Natural killer cell treated with Interleukin-12 subunit alpha and Interleukin-12 subunit beta and Interleukin-15 and Interleukin-18, amount 100 ng/mL, for 72 hours (primary cell): ENCODE data around the gene B4GAT1. TPM values are rescaled to one million over a fixed set of nuclear protein-coding genes. Genes with fewer than 3 reads are reported as not detected.
"Not testable (repeated sequence)": the region's sequence is repeated elsewhere in the genome, so short reads cannot be mapped to it uniquely, and the experiment has no call there.

Experiments used
- ATAC-seq, 2 donors: fragments of 150-1000 bp; cut with Tn5 transposase in 1 of 2; sonication (Bioruptor Pico), chemical (Tn5 transposase) in 1 of 2; 2 replicates each; pipeline ENCODE4 v1.10.0; 2021
- DNase-seq: peaks from one replicate; pipeline ENCODE4 v3.0.0; 2022; ENCODE audit warnings: low spot score
- H3K27ac Mint-ChIP-seq, 2 donors: 1 replicate in 1 of 2; 2 replicates in 1 of 2; pipeline ENCODE4 v1.8.0; 2022; ENCODE audit warnings: mixed read lengths in 2 of 2, mild to moderate bottlenecking in 1 of 2, moderate library complexity in 1 of 2
- H3K27me3 Mint-ChIP-seq, 2 donors: 1 replicate in 1 of 2; 2 replicates in 1 of 2; pipeline ENCODE4 v1.8.0; 2022; ENCODE audit warnings: mixed read lengths in 2 of 2
- H3K36me3 Mint-ChIP-seq: one replicate; pipeline ENCODE4 v1.8.0; 2022; ENCODE audit warnings: mixed read lengths
- H3K4me1 Mint-ChIP-seq, 2 donors: 1 replicate in 1 of 2; 2 replicates in 1 of 2; pipeline ENCODE4 v1.8.0; 2022; ENCODE audit warnings: low read depth in 2 of 2, mixed read lengths in 2 of 2, mild to moderate bottlenecking in 1 of 2
- H3K4me3 Mint-ChIP-seq: one replicate; pipeline ENCODE4 v1.8.0; 2022; ENCODE audit warnings: mixed read lengths
- H3K9me3 Mint-ChIP-seq: 2 replicates; pipeline ENCODE4 v1.8.0; 2022; ENCODE audit warnings: mixed read lengths
- total RNA-seq, 2 donors: library from RNA; stranded (reverse); gene quantifications; one replicate each; pipeline ENCODE4 v1.2.3, GENCODE V29; 2022

Gene B4GAT1
- total RNA-seq, 2 donors from 2014 or later, result 3.5 to 5.4 TPM

DNA sequence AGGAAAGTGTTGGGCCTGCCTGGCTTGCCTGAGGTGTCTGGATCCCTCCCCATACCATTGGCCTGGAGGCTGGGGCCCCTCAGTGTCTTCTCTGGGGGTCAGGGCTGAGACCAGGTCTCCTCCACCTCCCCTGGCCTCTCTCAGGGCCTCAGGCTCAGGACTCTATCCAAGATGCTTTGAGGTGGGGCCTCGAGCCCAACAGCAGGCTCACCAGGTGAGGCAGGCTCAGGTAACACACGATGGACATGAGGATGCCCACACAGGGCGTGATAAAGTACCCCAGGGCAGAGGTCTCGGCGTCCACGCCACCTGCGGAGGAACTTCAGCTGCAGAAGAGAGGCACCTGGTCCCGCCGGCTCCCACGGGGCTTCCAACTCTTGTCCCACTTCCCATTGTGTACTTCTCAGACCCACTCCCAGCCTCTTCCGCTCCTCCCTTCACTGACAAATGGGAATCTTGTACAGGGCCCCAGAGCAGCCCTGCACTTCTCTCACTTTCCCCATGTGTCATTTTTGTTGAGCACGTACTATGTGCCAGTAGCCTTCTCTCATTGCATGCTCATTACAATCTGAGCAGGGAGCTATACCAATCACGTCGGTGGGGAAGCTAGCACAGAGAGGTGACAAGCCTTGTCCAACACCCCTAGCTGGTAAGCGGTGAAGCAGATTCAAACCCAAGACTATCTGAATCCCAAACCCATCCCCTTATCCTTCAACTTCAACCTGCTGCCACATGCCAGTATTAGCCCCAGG, 20.3 kb upstream of the B4GAT1 start:
- Mint-ChIP-seq H3K4me1 (peaks cover 0 to 11% of the 10 kb centered on the region in 2 donors), H3K27ac (no peak overlapping the region), H3K4me3 (no peak overlapping the region), H3K27me3 (no peaks in the 10 kb centered on the region), H3K9me3 (no peaks in the 10 kb centered on the region), H3K36me3 (no peaks in the 10 kb centered on the region)
- DNase-seq (no peak), ATAC-seq (no peak)

DNA sequence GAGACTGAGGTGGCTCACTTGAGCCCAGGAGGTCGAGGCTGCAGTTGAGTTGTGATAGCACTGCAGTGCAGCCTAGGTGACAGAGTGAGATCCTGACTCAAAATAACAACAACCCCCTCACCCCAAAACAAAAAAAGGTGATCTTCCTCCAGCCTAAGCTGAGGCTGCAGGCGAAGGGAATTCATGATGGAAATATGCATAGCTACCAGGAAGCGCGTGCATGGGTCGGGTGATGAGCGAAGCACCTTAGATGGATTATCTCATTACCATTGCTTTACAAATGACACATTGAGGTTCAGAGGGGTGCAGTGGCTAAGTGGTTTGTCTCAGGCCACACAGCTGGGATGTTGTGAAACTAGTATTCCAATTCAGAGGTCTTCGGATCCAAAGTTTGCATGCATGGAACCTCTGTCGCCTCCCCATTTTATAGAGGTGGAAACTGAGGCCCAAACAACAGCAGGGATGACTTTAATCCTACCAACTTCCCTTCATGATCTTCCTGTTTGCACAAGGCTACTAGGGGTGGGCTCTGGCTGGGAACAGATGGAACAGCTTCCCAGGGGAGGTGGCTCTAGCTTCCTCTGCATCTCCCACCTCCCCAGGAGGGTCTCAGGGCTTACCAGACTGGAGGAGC, 19.5 kb upstream of the B4GAT1 start:
- no peak overlapping the region for H3K27ac Mint-ChIP-seq
- H3K4me3 Mint-ChIP-seq, result no peak overlapping the region
- H3K27me3 Mint-ChIP-seq, result no peaks in the 10 kb centered on the region
- no peaks in the 10 kb centered on the region for H3K9me3 Mint-ChIP-seq
- H3K4me1 Mint-ChIP-seq, result peaks cover 0 to 7% of the 10 kb centered on the region in 2 donors
- no peaks in the 10 kb centered on the region for H3K36me3 Mint-ChIP-seq
- DNase-seq, result no peak
- no peak for ATAC-seq

DNA sequence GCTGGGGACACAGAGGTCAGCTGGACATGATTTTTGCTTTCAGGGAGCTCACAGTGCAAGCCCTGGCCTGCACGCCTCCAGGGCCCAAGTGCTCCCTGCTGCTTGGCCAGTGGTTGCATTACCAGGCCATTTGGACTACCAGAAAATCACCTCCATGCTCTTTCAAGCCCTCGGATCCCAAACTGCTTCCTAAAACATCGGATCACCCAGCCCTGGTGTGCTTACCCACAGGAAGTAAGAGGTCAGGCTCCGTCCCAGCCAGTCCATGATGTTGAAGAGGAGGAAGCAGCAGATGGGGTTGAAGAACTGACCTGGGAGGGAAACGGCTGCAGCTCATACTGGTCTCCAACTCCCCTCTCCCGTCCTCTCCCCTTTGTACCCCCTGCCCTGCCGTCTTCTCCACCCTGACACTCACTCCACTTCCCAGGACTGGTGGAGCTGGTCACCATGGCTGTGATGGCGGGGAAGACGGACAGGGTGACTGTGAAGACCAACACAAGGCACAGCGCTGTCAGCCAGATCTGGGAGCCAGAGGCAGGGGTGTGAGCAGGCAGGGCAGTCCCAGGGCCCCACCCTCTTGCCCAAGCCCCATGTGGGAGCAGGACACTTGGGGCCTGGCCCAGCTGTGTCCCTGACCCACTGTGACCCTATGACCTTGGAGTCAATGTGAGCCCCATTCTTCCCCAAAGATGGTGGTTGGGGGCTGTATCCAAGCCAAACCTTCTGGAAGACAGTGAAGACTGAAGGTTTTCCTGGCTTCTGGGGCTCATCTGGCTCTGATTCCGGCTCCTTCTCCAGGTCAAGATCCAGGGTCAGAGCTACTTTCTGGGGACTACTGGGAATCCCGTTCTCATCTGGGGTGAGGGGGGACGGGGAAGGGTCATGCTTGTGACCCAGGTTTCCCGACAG, 18.5 kb upstream of the B4GAT1 start:
- Mint-ChIP-seq H3K27me3 (no peaks in the 10 kb centered on the region), H3K27ac (no peak overlapping the region), H3K36me3 (no peaks in the 10 kb centered on the region), H3K4me1 (peaks cover 0 to 7% of the 10 kb centered on the region in 2 donors), H3K9me3 (no peaks in the 10 kb centered on the region), H3K4me3 (no peak overlapping the region)
- no peak for ATAC-seq
- no peak for DNase-seq

DNA sequence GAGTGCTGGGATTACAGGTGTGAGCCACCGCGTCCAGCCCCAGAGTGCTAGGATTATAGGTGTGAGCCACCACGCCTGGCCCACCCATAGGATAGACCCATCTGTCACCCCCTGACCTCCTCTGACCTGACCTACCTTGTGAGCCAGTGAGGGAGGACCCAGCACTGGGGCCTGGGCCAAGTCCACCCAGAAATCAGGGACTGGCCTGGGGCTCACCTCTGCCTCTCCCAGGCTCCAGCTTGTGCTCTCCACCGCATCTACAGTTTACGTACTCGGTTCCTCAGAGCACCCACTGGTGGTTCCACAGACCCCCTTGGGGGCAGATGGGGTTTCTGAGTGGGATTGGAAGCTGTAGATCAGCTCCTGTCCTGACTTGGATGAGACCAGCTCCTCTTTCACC, 17.7 kb upstream of the B4GAT1 start:
- ATAC-seq (no peak), DNase-seq (no peak)
- no peak overlapping the region for H3K4me3 Mint-ChIP-seq
- H3K27me3 Mint-ChIP-seq, result no peaks in the 10 kb centered on the region
- H3K27ac Mint-ChIP-seq, result no peak overlapping the region
- peaks cover 0 to 5% of the 10 kb centered on the region in 2 donors for H3K4me1 Mint-ChIP-seq
- H3K36me3 Mint-ChIP-seq, result no peaks in the 10 kb centered on the region
- no peaks in the 10 kb centered on the region for H3K9me3 Mint-ChIP-seq

DNA sequence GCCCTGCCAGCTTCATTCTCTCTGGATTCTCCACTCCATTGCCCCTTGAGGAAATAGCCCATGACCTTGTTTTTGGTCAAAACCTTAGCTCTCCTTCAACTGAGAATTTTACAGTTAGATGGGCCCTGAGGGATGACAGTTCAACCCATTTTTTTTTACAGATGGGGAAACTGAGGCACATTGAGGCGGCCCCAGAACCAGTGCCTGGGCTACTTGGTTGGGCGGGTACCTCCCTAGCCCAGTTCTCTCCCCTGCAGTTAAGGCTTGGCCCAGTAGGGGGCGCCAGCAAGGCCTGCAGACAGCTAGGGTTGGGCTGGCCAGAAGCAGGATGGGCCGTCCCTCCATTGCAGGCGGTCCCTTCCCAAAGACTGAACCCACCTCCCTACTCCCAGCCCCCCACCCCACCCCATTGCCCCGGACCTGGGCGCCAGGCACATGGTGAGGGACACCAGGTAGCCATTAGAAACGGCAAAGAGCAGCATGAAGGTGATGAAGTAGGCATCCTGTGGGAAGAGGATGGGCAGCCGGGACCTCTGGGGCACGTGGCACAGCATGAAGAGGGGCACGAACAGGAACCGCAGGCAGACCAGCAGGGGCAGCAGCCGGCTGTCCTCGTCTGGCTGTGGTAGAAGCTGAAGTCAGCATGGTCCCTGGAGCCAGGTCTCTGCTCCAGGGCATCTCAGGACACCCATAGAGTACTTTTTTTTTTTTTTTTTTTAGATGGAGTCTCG, 16.5 kb upstream of the B4GAT1 start:
- Mint-ChIP-seq H3K27ac (no peak overlapping the region), H3K4me1 (no peaks in the 10 kb centered on the region), H3K9me3 (no peaks in the 10 kb centered on the region), H3K4me3 (no peak overlapping the region), H3K27me3 (no peaks in the 10 kb centered on the region), H3K36me3 (no peaks in the 10 kb centered on the region)
- DNase-seq (peak; percentile 71), ATAC-seq (peak; percentile 53 to 75)

DNA sequence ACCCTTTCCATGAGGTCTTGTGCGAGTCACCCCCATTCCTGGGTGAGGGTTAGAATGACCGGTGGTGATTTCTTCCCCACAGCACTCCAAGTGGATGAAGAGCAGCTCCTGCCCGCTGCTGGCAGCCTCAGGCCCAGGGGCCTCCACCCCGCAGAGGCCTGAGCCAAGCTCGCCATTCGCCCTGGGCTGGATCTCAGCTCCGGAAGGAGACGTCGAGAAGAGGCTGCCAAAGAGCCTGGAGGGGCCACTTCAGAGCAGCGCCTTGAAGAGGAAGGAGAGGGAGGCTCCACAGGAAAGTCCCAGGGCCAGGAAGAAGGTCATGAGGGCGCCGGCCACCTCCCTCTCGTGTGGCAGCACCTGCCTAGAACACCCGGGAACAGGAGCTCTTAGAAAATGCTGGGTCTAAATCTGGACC, 15.8 kb upstream of the B4GAT1 start:
- no peaks in the 10 kb centered on the region for H3K4me1 Mint-ChIP-seq

DNA sequence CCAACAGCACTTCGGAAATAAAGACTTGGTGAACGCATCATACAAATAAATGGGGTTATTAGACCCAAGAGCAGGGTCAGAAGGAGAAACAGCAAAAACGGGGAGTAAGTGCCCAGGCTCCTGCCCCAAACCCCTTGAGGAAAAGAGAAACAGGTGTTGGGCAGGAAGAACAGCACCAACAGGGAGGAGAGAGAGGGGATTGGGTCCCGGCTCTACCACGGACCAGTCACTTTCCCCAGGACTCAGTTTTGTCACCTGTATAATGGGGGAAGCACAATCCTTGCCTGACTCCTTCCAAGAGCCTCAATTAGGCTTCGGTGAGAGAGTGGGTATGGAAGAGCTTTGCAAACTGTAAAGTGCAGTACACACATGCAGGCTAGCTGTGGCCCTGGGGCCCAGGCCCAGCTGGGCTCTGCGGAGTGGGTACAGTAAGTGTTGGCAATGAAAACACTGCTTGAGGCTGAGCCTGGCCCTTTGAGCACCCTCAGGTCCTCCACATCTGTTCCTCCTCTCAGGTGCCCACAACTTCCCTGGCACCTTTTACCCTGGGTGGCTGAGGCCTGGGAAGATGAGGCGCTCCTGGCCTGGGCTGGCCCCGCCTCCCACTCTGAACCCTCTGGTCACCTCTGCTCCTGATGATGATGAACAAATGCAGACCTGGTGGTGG, 15.2 kb upstream of the B4GAT1 start:
- Mint-ChIP-seq H3K4me1 (no peaks in the 10 kb centered on the region), H3K27ac (peak overlapping the region in 1 of 2 donors; percentile 58), H3K9me3 (no peaks in the 10 kb centered on the region), H3K4me3 (no peak overlapping the region), H3K36me3 (no peaks in the 10 kb centered on the region), H3K27me3 (no peaks in the 10 kb centered on the region)
- DNase-seq (no peak), ATAC-seq (no peak)

More for the DNA sequence above, 15.8 kb upstream of the B4GAT1 start:
- Mint-ChIP-seq H3K9me3 (no peaks in the 10 kb centered on the region), H3K27me3 (no peaks in the 10 kb centered on the region), H3K36me3 (no peaks in the 10 kb centered on the region), H3K27ac (no peak overlapping the region), H3K4me3 (no peak overlapping the region)
- no peak for ATAC-seq
- no peak for DNase-seq

DNA sequence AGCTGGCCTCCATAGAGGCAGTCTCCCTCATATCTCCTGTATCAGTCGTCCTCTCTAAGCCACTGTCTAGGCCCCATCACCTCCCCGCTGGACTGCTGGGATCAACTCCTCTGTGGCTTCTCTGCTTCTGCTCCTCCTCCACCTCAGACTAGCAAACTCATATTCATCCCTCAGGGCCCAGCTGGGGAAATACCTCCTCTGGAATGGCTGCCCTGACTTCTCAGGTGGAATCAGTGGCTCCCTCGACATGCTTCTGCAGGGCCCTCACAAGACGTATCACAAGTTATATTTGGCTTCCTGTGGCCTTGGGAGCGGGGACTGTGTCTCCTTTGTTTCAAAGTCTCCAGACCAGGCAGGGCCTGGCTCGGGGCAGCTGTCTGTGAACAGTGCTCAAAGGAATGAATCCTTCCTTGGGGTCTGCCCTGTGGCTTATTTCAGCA, 14.1 kb upstream of the B4GAT1 start:
- Mint-ChIP-seq H3K27ac (no peak overlapping the region), H3K4me1 (no peaks in the 10 kb centered on the region), H3K27me3 (no peaks in the 10 kb centered on the region), H3K9me3 (no peaks in the 10 kb centered on the region), H3K4me3 (no peak overlapping the region), H3K36me3 (no peaks in the 10 kb centered on the region)
- ATAC-seq (no peak), DNase-seq (no peak)

DNA sequence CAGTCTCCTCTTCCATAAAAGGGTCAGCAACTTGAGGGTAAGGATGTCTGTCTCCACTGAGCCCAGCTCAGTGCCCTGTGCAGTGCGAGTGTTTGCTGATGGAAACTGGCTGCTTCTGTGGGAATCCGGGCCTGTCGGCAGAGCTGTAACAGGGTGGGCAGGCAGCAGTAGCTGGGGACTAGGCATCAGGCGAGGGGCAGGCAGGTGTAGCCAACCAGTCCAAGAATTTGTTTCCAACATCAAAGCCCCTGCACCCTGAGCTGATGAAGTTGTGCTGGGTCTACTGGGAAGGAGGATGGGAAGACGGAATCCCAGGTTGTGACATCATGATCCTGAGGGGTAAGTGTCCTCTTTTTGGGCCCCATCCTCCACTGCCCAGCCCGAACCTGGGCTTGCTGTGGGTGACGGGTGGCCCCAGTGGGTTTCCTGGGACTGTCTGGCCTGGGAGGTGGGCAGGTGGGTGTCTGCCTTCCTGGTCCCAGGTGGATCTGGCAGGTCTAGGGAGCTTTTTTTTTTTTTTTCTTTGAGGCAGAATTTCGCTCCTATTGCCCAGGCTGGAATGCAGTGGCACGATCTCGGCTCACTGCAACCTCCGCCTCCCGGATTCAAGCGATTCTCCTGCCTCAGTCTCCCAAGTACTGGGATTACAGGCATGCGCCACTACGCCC, 13.1 kb upstream of the B4GAT1 start:
- no peaks in the 10 kb centered on the region for H3K36me3 Mint-ChIP-seq
- no peak for ATAC-seq
- no peaks in the 10 kb centered on the region for H3K27me3 Mint-ChIP-seq

DNA sequence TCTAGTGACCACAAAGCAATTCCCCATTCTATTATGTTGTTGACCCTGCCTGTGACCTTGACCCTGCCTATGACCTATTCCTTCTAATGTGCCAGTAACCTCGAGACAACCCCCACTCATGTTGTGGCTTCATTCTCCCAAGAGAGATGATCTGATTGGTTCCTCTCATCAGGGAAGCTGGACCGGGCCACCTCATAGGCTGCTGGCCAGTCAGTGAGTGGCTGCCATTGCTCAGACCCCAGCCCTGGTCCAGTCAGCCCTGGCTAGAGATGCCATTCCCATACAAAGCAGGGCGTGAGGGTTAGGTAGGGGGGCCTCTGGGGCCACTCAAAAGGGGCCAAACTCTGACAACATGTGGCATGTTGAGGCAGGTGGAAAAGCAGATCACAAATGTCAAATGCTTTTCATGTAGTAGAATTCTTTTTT, 12.2 kb upstream of the B4GAT1 start:
- H3K27ac Mint-ChIP-seq, result no peak overlapping the region
- no peaks in the 10 kb centered on the region for H3K4me1 Mint-ChIP-seq
- no peaks in the 10 kb centered on the region for H3K36me3 Mint-ChIP-seq
- DNase-seq, result no peak
- H3K9me3 Mint-ChIP-seq, result no peaks in the 10 kb centered on the region
- ATAC-seq, result no peak
- H3K4me3 Mint-ChIP-seq, result no peak overlapping the region
- no peaks in the 10 kb centered on the region for H3K27me3 Mint-ChIP-seq

More for the DNA sequence above, 13.1 kb upstream of the B4GAT1 start:
- no peak for DNase-seq
- Mint-ChIP-seq H3K4me1 (no peaks in the 10 kb centered on the region), H3K4me3 (no peak overlapping the region), H3K9me3 (no peaks in the 10 kb centered on the region), H3K27ac (no peak overlapping the region)

DNA sequence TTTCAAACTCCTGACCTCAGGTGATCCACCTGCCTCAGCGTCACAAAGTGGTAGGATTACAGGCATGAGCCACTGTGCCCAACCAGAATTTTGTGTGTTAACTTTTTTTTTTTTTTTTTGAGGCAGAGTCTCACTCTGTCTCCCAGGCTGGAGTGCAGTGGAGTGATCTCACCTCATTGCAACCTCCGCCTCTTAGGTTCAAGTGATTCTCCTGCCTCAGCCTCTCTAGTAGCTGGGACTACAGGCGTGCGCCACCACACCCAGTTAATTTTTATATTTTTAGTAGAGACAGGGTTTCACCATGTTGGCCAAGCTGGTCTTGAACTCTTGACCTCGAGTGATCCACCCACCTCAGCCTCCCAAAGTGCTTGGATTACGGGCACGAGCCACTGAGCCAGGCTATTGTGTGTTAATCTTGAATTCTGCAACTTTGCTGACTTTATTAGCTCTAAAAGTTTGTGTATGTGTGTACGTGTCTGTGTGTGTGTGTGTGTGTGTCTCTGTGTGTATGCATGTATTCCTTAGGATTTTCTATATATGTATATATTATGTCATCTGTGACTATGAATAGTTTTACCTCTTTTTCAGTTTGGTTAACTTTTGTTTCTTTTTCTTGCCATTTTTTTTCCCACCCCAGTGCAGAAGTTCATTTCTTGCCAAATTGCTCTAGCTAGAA, 3.3 kb upstream of the B4GAT1 start:
- H3K9me3 Mint-ChIP-seq, H3K27me3 Mint-ChIP-seq, H3K27ac Mint-ChIP-seq, H3K36me3 Mint-ChIP-seq, DNase-seq, H3K4me3 Mint-ChIP-seq, H3K4me1 Mint-ChIP-seq, ATAC-seq: not testable (repeated sequence)

DNA sequence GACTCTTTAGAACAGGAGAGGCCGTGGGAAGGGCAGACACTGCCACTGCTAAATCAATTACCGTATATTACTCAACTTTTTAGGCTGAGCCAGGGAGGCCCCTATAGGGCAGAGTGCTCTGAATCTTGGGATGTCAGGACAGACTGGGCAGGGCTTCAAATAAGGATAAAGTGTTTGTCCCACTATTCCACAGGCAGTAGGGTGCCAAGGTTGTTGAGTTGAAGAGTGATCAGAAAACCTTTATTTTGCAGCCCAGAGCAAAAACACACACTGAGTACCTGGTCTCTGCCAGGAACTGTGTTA, 1.6 kb upstream of the B4GAT1 start:
- H3K9me3 Mint-ChIP-seq, result no peaks in the 10 kb centered on the region
- DNase-seq (no peak), ATAC-seq (no peak)
- no peak overlapping the region for H3K4me3 Mint-ChIP-seq
- H3K27ac Mint-ChIP-seq, result peak overlapping the region in 1 of 2 donors; percentile 99
- peaks cover 0 to 2% of the 10 kb centered on the region in 2 donors for H3K27me3 Mint-ChIP-seq
- no peaks in the 10 kb centered on the region for H3K36me3 Mint-ChIP-seq
- peaks cover 17 to 25% of the 10 kb centered on the region in 2 donors for H3K4me1 Mint-ChIP-seq
